ENCODE data around the gene HOMER2.

- no peak for TF ChIP-seq CTCF (IDR thresholded peaks at IDR 0.05; ENCODE audit: low read depth, low read length, poor library complexity, severe bottlenecking)
- no peak for TF ChIP-seq EZH2phosphoT487 (IDR thresholded peaks at IDR 0.05; ENCODE audit: borderline replicate concordance, low read length)
These were observed 31.3 kb downstream of the HOMER2 start for GRCh38 chr15:82921242-82921641.
